GM18520 (cell line): ENCODE results near the gene ITPR1.

Experiments used
- ATAC-seq: cut with Tn5 transposase; IDR thresholded peaks from one replicate; pipeline ENCODE4 v1.9.1; 2021; ENCODE audit not compliant: unreplicated experiment

ITPR1 gene

GRCh38 chr3:4738737-4739274 lies 245.7 kb downstream of the ITPR1 start:
- ATAC-seq, result no peak

- no peak for ATAC-seq
Observed at GRCh38 chr3:4739289-4740236, 246.4 kb downstream of the ITPR1 start.

DNA sequence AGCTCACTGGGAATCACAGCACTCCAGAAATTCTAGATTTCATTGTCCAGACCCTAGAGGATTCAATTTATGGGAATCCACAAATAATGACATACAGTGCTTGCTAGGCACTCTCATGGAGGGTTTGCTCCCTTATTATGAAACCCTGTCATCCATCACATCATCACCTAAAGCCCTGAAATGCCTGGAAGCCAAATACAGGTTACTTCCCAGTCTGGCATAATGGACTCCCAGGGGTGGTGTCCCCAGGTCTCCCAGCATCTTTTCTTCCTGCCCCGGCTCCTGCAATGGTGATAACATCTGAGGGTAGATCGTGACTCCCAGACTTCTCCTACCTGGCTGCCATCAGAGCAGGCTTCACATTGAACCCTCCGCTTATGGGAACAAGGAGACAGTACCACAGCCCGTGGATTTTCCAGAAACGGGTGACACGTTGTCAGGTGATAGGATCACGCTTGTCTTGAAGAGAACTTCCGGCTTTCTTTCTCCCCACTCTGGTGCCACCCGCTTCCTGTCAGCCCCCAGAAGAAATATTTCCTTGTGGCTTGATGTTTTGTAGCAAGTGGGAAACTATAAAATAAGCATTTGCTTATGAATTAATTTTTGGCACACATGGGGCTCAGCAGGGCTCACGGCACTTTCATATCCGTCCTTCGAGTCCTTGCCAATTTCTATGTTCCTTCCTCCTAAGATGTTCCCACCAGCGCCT lies 247.4 kb downstream of the ITPR1 start:
- no peak for ATAC-seq

DNA sequence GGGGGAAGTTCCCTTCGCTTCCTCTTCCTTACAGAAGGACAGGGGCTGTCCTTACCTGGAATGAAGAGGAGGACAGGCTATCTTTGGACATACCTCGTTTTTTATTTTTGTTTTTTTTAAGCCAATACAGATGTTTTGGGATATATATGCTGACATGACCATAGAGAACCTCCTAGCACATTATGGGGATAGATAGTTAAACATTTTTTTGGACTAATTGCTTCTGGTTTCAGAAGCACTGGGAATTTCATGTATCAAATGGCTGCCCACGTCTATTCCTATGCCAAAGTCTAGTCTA lies 247.9 kb downstream of the ITPR1 start:
- no peak for ATAC-seq

GRCh38 chr3:4741404-4742307 lies 248.5 kb downstream of the ITPR1 start:
- no peak for ATAC-seq

GRCh38 chr3:4742359-4742758 lies 249.2 kb downstream of the ITPR1 start:
- no peak for ATAC-seq

DNA sequence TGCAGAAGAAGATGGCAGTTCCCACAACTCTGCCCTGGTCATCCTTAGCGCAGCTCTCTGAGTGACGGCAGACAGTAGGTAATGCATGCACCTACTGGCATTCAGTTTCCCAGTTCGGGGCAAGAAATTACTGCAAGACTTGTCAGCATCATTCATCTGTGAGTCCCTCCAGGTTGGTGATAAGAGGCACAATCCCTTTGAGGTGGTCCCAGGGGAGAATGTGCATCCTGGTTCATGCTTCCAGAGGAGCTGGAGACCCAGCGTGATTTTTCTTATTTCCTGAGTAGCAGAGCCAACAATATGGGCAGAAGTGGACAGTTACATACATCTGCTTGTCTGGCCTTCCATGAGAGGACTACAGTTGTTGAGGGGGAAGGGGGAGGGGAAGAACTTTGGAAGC lies 250.2 kb downstream of the ITPR1 start:
- no peak for ATAC-seq

GRCh38 chr3:4744405-4745234 lies 251.5 kb downstream of the ITPR1 start:
- ATAC-seq, result no peak

DNA sequence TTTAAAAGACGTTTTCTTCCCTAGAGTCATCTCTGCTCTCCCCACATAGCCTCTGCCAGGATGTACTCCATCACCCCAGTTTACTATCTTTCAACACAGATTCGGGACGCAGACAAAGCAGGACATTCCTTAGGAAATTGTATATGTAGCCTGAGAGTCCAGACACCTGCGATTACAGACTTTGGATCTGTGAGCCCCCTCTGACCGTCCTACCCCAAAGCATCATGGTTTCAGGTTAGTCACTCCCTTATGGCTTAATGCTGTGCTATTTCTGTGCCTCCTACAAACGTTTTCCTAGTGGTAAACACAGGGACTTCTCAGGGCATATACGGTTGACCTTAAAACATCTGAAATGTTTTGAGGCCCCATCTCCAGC lies 252.1 kb downstream of the ITPR1 start:
- no peak for ATAC-seq

GRCh38 chr3:4746241-4746958 lies 253.3 kb downstream of the ITPR1 start:
- no peak for ATAC-seq

GRCh38 chr3:4748127-4748526 lies 255.0 kb downstream of the ITPR1 start:
- ATAC-seq, result no peak

DNA sequence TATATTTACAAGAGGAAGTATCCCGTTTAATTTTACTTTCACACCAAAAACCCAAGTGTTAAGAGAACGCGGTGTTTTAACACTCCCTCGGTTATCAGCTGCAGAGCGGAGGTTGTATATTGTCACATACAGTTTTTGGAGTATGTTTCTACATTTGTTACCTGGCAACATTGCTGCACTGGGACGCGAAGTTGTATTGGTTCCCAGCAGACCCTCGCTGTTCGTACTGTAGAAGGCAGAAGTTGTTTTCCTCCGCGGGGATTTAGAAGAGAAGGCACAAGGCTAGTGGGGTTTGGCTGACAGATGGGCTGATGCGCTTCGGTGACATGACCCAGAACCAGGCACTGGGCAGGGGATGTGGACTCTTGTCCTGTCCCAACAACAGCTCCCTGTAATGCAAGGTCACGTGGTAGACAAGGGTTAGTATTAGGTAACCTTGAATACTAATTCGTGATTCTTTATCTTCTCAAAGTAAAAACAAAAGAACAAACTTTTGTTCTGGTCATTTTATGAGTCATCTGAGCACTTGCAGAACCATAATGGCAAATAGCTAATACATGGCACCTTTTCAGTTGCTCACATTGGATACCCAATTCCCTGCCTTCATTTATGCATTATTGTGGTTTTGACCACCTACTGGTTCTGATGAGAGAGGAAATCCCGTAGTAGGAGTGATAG lies 255.7 kb downstream of the ITPR1 start:
- ATAC-seq, result peak; percentile 35

- ATAC-seq, result peak; percentile 23
Observed at GRCh38 chr3:4749567-4750002, 256.4 kb downstream of the ITPR1 start.

- no peak for ATAC-seq
Observed at GRCh38 chr3:4750306-4750968, 257.3 kb downstream of the ITPR1 start.

- ATAC-seq, result no peak
Observed at GRCh38 chr3:4751029-4751501, 257.9 kb downstream of the ITPR1 start.

- no peak for ATAC-seq
Observed at GRCh38 chr3:4751502-4752101, 258.5 kb downstream of the ITPR1 start.

- ATAC-seq, result no peak
Observed at GRCh38 chr3:4752201-4753072, 259.3 kb downstream of the ITPR1 start.
